HG03108 (cell line): ENCODE data around the gene SRMS.

Experiments
- ATAC-seq: cut with Tn5 transposase; IDR thresholded peaks from one replicate; pipeline ENCODE4 v1.9.1; 2021; ENCODE audit warnings: moderate library complexity; ENCODE audit not compliant: unreplicated experiment

SRMS gene

DNA sequence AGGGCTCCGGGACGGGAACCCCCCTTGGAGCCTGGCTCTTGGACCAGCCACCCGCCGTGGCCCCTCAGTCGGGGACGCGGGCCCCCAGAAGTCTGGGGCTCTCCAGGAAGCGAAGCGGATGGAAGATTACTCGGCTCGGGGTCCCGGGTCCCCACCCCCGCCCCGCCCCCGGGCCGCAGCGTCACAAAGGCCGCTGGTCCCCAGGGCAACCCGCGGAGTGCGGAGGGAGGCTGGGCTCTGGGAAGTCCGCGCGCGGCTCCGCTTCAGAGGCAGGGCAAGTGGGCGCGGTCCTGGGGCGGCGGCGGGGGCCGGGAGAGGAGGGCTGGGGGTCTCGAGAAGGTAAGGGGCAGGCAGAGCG lies 6.4 kb upstream of the SRMS start, which contains the start of gene FNDC11:
FNDC11 (plus strand) TSS at position 227 of the 358 bp plus-strand sequence. CDS start 1,505 bp downstream, outside the sequence.
- peak; percentile 18 for ATAC-seq

DNA sequence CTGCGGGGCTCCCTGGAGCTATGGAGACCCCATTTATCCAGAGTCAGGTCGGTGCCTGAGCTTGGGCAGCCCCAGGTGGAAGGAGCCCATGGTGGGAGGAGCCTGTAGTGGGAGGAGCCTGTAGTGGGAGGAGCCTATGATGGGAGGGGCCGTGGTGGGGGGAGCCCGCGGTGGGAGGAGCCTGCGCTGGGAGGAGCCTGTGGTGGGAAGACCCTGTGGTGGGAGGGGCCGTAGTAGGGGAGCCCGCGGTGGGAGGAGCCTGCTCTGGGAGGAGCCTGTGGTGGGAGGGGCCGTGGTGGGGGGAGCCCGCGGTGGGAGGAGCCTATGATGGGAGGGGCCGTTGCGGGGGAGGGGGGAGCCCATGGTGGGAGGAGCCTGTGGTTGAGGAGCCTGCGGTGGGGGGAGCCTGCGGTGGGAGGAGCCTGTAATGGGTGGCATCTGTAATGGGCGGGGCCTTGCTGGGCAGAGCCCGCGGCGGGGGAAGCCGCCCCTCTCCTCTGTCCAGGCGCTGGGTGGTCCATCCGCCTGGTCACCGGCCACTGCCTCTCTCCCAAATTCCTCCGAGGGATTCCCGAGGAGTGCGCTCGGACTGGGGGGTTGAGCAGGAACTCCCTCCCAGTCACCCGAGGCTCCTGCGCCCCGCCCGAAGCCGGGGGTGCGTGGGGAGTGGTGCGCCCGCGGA lies 5.8 kb upstream of the SRMS start:
- peak; percentile 27 for ATAC-seq

- peak; percentile 36 for ATAC-seq
Observed at GRCh38 chr20:63552481-63553249, 5.1 kb upstream of the SRMS start.

GRCh38 chr20:63551068-63551467 lies 3.5 kb upstream of the SRMS start:
- no peak for ATAC-seq

- ATAC-seq, result no peak
Observed at GRCh38 chr20:63549679-63550282, 2.2 kb upstream of the SRMS start.

GRCh38 chr20:63549019-63549418 lies 1.5 kb upstream of the SRMS start:
- ATAC-seq, result no peak

GRCh38 chr20:63548542-63548941 lies 993 bp upstream of the SRMS start:
- ATAC-seq, result no peak

GRCh38 chr20:63546956-63547724 lies 409 bp downstream of the SRMS start:
- ATAC-seq, result no peak

GRCh38 chr20:63546256-63546955 lies 1.1 kb downstream of the SRMS start:
- no peak for ATAC-seq

GRCh38 chr20:63545814-63546213 lies 1.7 kb downstream of the SRMS start:
- no peak for ATAC-seq

- no peak for ATAC-seq
Observed at GRCh38 chr20:63544958-63545516, 2.5 kb downstream of the SRMS start.

DNA sequence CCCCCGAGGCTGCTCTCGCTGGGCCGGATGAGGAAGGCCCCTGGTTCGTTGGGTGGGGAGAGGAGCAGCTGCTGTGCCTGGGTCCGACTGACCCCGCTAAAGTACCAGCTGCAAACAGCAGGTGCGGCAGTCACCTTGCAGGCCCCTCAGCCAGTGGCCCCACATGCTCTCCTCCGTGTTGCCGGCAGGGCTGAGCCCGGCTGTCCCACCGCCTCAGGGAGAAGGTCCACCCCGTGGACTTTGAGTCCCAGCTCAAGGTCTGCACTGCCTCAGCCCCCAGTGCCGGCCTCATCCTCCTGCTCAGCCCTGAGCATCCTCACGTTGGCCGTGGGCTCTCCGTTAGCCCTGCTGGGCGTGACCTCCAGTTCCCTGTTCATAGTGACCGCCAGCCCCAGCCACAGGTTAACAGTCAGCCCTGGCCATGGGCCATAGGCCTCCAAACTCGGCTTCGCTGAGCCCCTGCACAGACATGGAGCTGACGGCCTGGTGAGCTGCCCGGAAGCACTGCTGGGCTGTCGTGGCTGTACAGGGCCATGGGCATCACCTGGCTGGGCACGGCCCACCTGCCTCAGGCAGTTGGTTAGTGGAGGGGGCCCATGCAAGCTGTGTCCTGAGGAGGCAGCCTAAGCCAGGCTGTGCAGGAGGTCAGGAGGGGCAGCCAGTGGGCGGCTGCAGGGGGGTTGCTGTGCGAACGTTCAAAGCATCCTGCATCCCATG lies 3.1 kb downstream of the SRMS start:
- ATAC-seq, result no peak

- ATAC-seq, result no peak
Observed at GRCh38 chr20:63543733-63544132, 3.8 kb downstream of the SRMS start.

DNA sequence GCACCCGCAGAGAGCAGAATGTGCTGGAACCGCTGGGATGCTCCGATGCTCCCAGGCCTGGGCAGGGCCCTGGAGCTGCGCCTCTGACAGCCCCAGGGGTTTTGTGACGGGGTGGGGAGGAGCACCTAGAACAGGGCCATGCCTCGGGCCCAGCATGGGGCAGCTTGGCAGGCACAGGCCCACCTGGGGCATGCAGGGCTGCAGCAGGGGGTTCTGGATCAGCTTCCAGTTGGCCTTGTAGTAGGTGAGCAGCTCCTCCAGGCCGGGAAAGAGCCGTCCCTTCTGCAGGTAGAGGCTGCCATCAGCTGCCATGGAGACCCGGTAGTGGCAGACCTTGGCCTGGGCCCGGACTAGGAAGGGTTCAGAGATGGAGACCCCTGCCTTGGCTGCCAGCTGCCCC lies 4.4 kb downstream of the SRMS start:
- ATAC-seq, result no peak

DNA sequence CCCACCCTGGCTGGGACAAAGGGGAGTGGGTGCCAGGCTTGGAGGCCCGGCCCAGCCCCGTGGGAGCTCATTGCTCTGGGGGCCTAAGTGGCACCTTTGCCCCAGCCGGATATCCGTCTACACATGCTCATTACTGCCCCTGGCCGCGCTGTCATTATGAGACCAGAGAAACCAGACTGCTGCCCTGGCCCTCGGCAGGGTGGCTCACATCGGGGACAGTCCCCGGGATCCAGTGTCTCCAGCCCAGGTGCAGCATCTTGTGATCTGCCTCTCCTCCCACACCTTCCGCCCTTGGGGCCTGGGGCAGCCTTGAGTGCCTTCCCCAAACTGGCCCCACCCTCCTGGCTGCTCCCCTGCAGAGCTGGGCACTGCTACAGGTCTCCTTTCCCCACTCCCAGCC lies 4.9 kb downstream of the SRMS start:
- ATAC-seq, result no peak

DNA sequence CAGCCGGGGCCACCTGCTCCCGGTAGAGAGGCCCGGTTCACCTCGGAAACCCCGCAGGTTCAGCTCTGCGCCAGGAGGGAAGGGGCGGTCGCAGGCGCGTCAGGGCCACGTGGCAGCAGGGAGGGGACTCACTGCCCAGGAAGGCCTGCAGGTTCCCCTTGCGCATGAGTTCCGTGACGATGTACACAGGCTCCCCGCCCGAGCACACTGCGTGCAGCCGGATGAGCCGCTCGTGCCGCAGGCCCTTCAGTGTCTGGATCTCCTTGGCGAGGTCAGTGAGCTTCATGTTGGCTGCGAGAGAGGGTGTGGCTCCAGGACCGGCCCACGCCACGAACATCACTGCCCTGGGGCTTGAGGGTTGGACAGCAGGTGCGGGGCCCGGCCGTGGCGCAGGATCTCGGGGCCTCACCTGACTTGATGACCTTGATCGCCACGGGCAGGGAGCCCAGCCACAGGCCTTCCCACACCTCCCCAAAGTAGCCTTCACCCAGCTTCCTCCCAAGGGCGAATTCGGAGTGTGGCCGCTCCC lies 5.5 kb downstream of the SRMS start:
- ATAC-seq, result no peak

DNA sequence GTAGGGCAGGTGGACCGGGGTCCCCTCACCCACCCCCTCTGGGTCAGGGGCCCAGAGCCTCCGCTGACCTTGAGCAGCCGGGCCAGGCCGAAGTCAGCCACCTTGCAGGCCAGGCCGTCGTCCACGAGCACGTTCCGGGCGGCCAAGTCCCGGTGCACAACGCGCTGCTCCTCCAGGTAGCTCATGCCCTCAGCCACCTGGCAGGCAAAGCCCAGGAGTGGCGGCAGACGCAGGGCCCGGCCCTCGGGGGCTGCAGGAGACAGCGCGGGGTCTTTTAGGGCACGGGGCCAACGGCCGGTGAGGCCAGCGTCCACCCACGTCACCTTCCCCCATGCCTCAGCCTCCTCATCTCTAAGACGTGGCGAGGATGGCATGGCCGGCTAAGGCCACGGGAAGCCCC lies 6.2 kb downstream of the SRMS start:
- no peak for ATAC-seq

DNA sequence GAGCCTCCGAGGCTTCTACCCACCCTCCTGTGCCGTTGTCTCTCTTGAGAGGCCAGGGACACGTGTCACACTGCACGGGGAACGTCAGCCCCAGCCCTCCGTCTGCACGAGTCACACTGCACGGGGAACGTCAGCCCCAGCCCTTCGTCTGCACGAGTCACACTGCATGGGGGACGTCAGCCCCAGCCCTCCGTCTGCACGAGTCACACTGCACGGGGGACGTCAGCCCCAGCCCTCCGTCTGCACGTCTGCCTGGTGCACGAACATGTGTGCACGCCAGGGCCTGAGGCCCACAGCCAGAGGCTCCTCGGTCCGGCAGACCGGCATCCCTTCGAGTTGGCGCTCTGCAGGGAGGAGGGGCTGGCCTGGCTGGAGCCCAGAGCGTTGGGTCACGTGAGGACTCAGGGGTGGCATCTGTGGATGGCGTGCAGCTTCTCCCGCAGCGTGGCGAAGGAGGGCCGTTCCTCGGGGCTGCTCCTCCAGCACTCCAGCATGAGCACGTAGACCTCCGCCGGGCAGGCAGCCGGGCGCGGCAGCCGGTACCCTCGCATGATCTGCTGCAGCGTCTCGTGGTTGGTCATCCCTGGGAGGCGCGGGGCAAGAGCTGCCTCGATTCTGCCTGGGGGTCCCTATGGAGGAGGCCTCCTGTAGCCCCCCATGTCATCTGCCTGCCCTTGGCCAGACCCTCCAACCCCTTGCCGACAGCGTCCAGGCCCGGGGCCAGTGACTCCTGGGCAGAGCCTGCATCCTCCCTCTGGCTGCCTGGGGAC lies 6.9 kb downstream of the SRMS start:
- no peak for ATAC-seq
